Measurements from ENCODE around the gene S100A3.

The S100A3 gene

DNA sequence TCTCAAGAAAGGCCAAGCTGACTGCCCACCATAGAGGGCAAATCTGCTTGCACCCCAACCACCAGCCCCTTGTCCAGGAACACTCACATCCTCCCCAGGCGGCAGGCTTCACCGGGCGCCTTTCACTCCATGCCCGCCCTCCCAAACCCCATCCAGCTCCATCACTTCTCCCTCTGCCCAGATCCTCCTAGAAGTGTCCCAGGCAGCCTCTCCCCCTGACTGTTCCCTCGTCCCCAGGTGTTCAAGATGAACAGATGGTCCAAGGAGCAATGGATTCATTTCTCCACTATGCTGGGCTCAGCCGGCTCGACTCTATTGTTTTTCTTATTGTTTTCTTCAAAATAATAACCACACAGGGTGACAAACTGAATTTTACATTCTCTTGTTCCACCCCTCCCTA lies 35.4 kb downstream of the S100A3 start:
- Histone ChIP-seq H3K9me3 (ENCODE audit: control insufficient read depth in 5 of 5, low read length in 5 of 5) (no peaks in the 10 kb centered on the region), H3K4me1 (ENCODE audit: control insufficient read depth in 5 of 5, insufficient read depth in 5 of 5, low read length in 5 of 5) (peaks cover 0 to 11% (median 0%) of the 10 kb centered on the region in 5 donors), H3K27me3 (ENCODE audit: control insufficient read depth in 5 of 5, insufficient read depth in 4 of 5, low read length in 5 of 5) (no peaks in the 10 kb centered on the region), H3K9ac (ENCODE audit: low read length in 5 of 5) (no peak overlapping the region), H3K36me3 (ENCODE audit: control insufficient read depth in 5 of 5, insufficient read depth in 5 of 5, low read length in 5 of 5) (no peaks in the 10 kb centered on the region), H3K27ac (ENCODE audit: low read depth, low read length) (no peak overlapping the region), H3K4me3 (ENCODE audit: low read depth in 1 of 5, low read length in 5 of 5) (no peak overlapping the region)

DNA sequence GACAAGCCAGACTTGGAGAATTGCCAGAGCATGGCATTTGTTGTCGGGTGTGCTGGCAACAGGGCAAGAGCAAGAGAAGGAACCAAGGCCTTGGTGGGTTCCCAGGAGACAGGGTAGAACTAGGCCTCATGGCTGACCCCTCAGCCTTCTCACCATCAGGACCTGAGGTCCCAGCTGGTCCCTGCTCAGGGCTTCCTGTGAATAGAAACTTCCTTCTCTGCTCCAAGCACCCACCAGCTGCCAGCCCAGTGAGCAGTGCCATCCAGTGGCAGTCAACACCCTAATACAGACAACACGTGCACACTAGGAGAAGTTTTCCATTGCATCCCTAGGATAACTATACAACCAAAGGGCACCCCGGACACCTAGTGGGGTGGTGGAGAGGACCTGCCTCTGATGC lies 36.0 kb downstream of the S100A3 start:
- Histone ChIP-seq H3K36me3 (ENCODE audit: control insufficient read depth in 5 of 5, insufficient read depth in 5 of 5, low read length in 5 of 5) (no peaks in the 10 kb centered on the region), H3K27ac (ENCODE audit: low read depth, low read length) (no peak overlapping the region), H3K4me1 (ENCODE audit: control insufficient read depth in 5 of 5, insufficient read depth in 5 of 5, low read length in 5 of 5) (peaks cover 0 to 11% (median under 1%) of the 10 kb centered on the region in 5 donors), H3K9ac (ENCODE audit: low read length in 5 of 5) (no peak overlapping the region), H3K4me3 (ENCODE audit: low read depth in 1 of 5, low read length in 5 of 5) (no peak overlapping the region), H3K27me3 (ENCODE audit: control insufficient read depth in 5 of 5, insufficient read depth in 4 of 5, low read length in 5 of 5) (no peaks in the 10 kb centered on the region), H3K9me3 (ENCODE audit: control insufficient read depth in 5 of 5, low read length in 5 of 5) (no peaks in the 10 kb centered on the region)

DNA sequence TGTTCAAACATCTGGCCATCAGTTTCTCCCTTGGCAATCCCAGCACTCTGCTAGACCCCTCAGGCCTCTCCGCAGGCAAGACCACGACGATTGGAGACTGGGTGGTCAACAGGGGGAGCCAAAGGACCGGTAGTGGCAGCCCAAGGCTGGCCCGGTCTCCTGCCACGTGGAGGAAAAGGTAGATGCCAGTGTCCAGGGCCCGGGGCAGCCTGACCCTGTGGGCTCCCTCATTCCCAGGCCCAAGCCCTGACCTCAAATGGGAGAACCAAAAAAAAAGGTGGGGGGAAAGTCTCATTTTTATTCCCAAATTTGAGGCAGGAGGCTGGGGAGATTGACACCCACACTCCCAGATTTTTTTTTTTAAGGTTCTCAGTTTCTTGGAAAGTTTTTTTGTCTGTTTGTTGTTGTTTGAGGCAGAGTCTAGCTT lies 38.1 kb downstream of the S100A3 start:
- Histone ChIP-seq H3K27me3 (ENCODE audit: control insufficient read depth in 5 of 5, insufficient read depth in 4 of 5, low read length in 5 of 5) (no peaks in the 10 kb centered on the region), H3K9me3 (ENCODE audit: control insufficient read depth in 5 of 5, low read length in 5 of 5) (no peaks in the 10 kb centered on the region), H3K4me1 (ENCODE audit: control insufficient read depth in 5 of 5, insufficient read depth in 5 of 5, low read length in 5 of 5) (peaks cover 7 to 28% (median 19%) of the 10 kb centered on the region in 5 donors), H3K36me3 (ENCODE audit: control insufficient read depth in 5 of 5, insufficient read depth in 5 of 5, low read length in 5 of 5) (no peaks in the 10 kb centered on the region), H3K4me3 (ENCODE audit: low read depth in 1 of 5, low read length in 5 of 5) (no peak overlapping the region), H3K9ac (ENCODE audit: low read length in 5 of 5) (no peak overlapping the region), H3K27ac (ENCODE audit: low read depth, low read length) (no peak overlapping the region)

DNA sequence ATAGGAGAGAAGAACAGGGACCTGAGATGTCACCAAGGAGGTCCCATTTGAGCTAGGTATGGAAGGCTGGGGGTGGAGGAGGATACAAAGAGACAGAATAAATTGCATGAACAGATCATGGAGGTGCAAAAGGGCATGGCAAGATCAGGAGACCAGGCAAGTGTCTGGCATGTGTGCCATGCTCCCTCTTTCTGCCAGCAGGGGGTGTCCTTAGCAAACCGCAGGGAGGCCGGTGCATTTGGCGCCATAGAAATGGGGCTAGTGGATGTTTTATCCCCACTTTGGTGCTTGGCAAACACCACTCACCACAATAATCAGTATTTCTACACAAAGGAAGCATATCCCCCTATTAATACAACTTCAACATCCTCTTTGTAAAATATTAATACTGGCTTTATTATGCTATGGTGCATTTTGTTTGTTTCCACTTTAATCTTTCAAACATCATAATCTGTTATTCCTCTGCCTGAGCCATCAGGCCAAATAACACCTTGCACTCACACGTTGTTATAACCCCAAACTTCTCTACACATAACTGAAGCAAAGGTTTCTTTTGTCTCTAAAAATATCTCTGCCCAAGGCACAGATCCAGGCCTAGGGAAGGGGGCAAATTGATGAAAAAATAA lies 39.2 kb downstream of the S100A3 start:
- no peak overlapping the region for H3K27ac ChIP-seq (ENCODE audit: low read depth, low read length)
- H3K9me3 ChIP-seq (ENCODE audit: control insufficient read depth in 5 of 5, low read length in 5 of 5): no peaks in the 10 kb centered on the region
- H3K36me3 ChIP-seq (ENCODE audit: control insufficient read depth in 5 of 5, insufficient read depth in 5 of 5, low read length in 5 of 5): no peaks in the 10 kb centered on the region
- H3K27me3 ChIP-seq (ENCODE audit: control insufficient read depth in 5 of 5, insufficient read depth in 4 of 5, low read length in 5 of 5): no peaks in the 10 kb centered on the region
- peaks cover 9 to 26% (median 23%) of the 10 kb centered on the region in 5 donors for H3K4me1 ChIP-seq (ENCODE audit: control insufficient read depth in 5 of 5, insufficient read depth in 5 of 5, low read length in 5 of 5)
- H3K4me3 ChIP-seq (ENCODE audit: low read depth in 1 of 5, low read length in 5 of 5): no peak overlapping the region
- H3K9ac ChIP-seq (ENCODE audit: low read length in 5 of 5): no peak overlapping the region

DNA sequence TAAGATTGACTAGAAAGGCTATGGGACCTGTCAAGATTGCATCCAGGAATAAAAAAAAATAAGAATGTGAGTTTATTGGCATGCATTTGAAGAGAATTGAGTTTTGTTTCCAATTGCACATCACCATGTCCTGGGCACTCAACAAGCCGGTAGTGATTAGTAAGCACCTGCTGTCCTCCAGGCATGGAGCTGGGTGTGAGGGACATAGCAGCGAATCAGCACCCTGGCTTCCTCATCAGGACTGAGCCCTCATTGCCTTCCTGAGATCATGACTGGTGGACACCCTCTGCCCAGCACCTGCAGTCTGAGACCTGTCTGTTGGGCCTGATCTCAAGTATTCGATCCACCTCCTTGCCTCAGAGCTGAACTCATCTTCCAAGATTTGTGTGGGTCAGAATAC lies 40.0 kb downstream of the S100A3 start:
- H3K27me3 ChIP-seq (ENCODE audit: control insufficient read depth in 5 of 5, insufficient read depth in 4 of 5, low read length in 5 of 5): no peaks in the 10 kb centered on the region
- no peak overlapping the region for H3K27ac ChIP-seq (ENCODE audit: low read depth, low read length)
- peaks cover 9 to 26% (median 23%) of the 10 kb centered on the region in 5 donors for H3K4me1 ChIP-seq (ENCODE audit: control insufficient read depth in 5 of 5, insufficient read depth in 5 of 5, low read length in 5 of 5)
- H3K4me3 ChIP-seq (ENCODE audit: low read depth in 1 of 5, low read length in 5 of 5): no peak overlapping the region
- H3K9me3 ChIP-seq (ENCODE audit: control insufficient read depth in 5 of 5, low read length in 5 of 5): no peaks in the 10 kb centered on the region
- no peaks in the 10 kb centered on the region for H3K36me3 ChIP-seq (ENCODE audit: control insufficient read depth in 5 of 5, insufficient read depth in 5 of 5, low read length in 5 of 5)
- H3K9ac ChIP-seq (ENCODE audit: low read length in 5 of 5): no peak overlapping the region

DNA sequence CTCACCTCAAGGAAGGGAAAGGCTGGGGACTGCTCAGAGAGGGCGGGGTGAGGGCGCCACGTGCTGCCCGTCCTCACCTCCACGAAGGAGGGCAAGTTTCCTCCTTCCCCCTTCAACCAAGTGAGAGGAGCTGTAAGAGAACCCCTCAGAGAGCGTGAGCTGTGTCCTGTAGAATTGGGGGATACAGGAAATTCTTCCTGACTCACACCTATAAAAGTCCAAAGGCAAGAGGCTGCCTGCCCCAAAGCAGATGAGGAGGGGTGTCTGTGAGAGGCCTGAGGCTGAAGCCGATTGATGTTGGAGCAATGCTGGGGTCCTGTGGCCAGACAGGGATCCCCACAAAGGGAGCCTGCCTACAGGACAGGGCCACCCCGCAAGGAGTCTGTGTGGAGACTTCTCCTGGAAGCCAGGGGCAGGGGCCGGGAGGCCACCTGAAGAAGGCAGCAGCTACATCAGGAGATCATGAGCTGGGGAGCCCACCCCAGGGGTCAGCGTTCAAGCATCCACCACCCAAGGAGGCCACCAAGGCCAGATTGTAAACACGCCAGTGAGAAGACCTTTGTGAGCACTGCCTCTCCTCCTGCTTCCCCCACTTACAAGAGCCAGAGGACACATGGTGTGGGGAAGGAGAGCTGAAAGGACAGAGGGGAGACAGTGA lies 41.0 kb downstream of the S100A3 start:
- peak overlapping the region; percentile 86 for H3K27ac ChIP-seq (ENCODE audit: low read depth, low read length)
- no peak overlapping the region for H3K4me3 ChIP-seq (ENCODE audit: low read depth in 1 of 5, low read length in 5 of 5)

DNA sequence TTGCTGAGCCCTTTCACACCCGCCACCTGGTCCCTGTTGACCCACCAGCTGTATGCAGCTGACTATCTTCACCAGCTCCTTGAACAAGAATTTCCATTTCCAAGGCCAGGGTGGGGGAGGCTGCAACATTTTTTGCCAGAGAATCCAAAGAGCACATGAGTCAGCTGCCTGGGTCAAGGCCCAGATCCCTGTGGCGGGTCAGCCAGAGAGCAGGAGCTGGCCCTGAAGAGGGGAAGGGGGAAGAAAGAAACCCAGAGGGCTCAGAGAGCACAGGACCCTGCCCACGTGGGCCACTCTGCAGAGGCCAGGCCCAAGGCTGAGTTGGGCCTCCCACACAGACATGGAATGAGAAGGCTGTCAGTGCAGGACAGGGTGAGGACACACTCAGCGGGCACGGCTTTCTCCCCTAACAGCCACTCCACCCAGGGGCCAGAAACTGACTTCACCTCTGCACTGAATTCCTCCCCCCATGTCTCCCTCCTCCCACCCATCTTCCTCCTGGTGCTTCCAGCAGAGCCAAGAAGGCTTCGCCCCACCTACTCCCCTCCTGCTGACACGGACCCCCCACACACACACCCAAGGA lies 42.1 kb downstream of the S100A3 start:
- Histone ChIP-seq H3K27ac (ENCODE audit: low read depth, low read length) (peak overlapping the region; percentile 86), H3K4me3 (ENCODE audit: low read depth in 1 of 5, low read length in 5 of 5) (peak overlapping the region in 1 of 5 donors; percentile 31), H3K9me3 (ENCODE audit: control insufficient read depth in 5 of 5, low read length in 5 of 5) (no peaks in the 10 kb centered on the region), H3K27me3 (ENCODE audit: control insufficient read depth in 5 of 5, insufficient read depth in 4 of 5, low read length in 5 of 5) (no peaks in the 10 kb centered on the region), H3K36me3 (ENCODE audit: control insufficient read depth in 5 of 5, insufficient read depth in 5 of 5, low read length in 5 of 5) (no peaks in the 10 kb centered on the region), H3K9ac (ENCODE audit: low read length in 5 of 5) (peak overlapping the region in 3 of 5 donors; percentile 13 to 68 (median 43)), H3K4me1 (ENCODE audit: control insufficient read depth in 5 of 5, insufficient read depth in 5 of 5, low read length in 5 of 5) (peaks cover 9 to 26% (median 23%) of the 10 kb centered on the region in 5 donors)

More for the DNA sequence above, 41.0 kb downstream of the S100A3 start:
- Histone ChIP-seq H3K9me3 (ENCODE audit: control insufficient read depth in 5 of 5, low read length in 5 of 5) (no peaks in the 10 kb centered on the region), H3K4me1 (ENCODE audit: control insufficient read depth in 5 of 5, insufficient read depth in 5 of 5, low read length in 5 of 5) (peaks cover 9 to 26% (median 23%) of the 10 kb centered on the region in 5 donors), H3K9ac (ENCODE audit: low read length in 5 of 5) (peak overlapping the region in 2 of 5 donors; percentile 43 to 68), H3K27me3 (ENCODE audit: control insufficient read depth in 5 of 5, insufficient read depth in 4 of 5, low read length in 5 of 5) (no peaks in the 10 kb centered on the region), H3K36me3 (ENCODE audit: control insufficient read depth in 5 of 5, insufficient read depth in 5 of 5, low read length in 5 of 5) (no peaks in the 10 kb centered on the region)

DNA sequence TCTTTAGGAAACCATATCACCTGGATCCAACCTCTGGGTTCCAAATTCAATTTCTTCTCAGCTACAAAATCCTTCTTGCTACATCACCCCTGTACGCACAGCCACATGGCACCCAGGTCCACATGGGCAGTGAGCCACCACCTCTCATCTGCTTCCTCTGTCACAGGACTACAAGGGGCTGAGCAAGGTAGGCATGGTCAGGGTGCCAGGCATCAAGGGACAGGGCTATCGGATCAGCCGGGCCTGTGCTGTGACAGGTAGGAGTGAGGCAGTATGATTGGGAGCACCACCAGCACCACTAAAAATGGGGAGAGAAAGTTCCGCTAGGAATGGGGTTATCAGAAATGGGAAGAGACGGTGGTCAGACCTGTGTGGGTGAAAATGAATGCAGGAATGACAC lies 42.7 kb downstream of the S100A3 start:
- Histone ChIP-seq H3K27ac (ENCODE audit: low read depth, low read length) (peak overlapping the region; percentile 86), H3K9ac (ENCODE audit: low read length in 5 of 5) (no peak overlapping the region), H3K9me3 (ENCODE audit: control insufficient read depth in 5 of 5, low read length in 5 of 5) (no peaks in the 10 kb centered on the region), H3K4me3 (ENCODE audit: low read depth in 1 of 5, low read length in 5 of 5) (peak overlapping the region in 2 of 5 donors; percentile 0 to 31), H3K36me3 (ENCODE audit: control insufficient read depth in 5 of 5, insufficient read depth in 5 of 5, low read length in 5 of 5) (no peaks in the 10 kb centered on the region), H3K27me3 (ENCODE audit: control insufficient read depth in 5 of 5, insufficient read depth in 4 of 5, low read length in 5 of 5) (no peaks in the 10 kb centered on the region), H3K4me1 (ENCODE audit: control insufficient read depth in 5 of 5, insufficient read depth in 5 of 5, low read length in 5 of 5) (peaks cover 9 to 26% (median 23%) of the 10 kb centered on the region in 5 donors)

DNA sequence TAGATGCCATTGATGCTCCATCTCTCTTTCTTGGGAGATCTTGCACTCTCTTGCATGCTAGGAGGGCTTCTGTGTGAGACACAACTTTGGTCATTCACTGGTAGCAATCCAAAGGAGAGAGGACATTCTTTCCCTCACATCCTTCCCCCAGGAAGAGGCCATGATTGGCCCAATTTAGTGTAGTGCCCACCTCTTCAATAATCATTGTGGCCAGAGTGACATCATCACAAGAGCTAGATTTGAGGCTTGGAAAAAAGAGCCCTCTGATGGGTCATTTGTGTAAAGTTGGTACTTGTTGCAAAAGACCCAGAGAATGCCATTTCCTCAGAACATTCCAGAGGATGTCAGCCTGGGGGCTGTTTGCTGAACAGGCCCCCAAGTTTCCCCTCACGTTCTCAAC lies 43.5 kb downstream of the S100A3 start:
- H3K36me3 ChIP-seq (ENCODE audit: control insufficient read depth in 5 of 5, insufficient read depth in 5 of 5, low read length in 5 of 5): no peaks in the 10 kb centered on the region
- peaks cover 9 to 26% (median 23%) of the 10 kb centered on the region in 5 donors for H3K4me1 ChIP-seq (ENCODE audit: control insufficient read depth in 5 of 5, insufficient read depth in 5 of 5, low read length in 5 of 5)
- no peaks in the 10 kb centered on the region for H3K9me3 ChIP-seq (ENCODE audit: control insufficient read depth in 5 of 5, low read length in 5 of 5)
- no peak overlapping the region for H3K4me3 ChIP-seq (ENCODE audit: low read depth in 1 of 5, low read length in 5 of 5)
- no peak overlapping the region for H3K27ac ChIP-seq (ENCODE audit: low read depth, low read length)
- H3K9ac ChIP-seq (ENCODE audit: low read length in 5 of 5): no peak overlapping the region
- no peaks in the 10 kb centered on the region for H3K27me3 ChIP-seq (ENCODE audit: control insufficient read depth in 5 of 5, insufficient read depth in 4 of 5, low read length in 5 of 5)

DNA sequence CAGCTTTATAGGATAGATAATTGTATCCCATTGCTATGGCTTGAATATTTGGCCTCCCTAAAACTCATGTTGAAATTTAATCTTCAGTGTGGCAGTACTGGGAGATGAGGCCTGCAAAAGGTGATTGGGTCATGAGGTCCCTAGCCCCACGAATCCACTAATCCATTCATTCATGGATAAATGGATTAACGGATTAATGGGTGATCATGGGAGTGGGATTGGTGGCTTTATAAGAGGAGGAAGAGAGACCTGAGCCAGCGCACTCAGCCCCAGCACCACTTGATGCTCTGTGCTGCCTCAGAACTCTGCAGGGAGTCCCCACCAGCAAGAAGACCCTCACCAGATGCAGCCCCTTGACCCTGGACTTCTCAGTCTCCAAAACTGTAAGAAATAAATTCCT lies 45.3 kb downstream of the S100A3 start:
- no peaks in the 10 kb centered on the region for H3K9me3 ChIP-seq (ENCODE audit: control insufficient read depth in 5 of 5, low read length in 5 of 5)
- no peak overlapping the region for H3K4me3 ChIP-seq (ENCODE audit: low read depth in 1 of 5, low read length in 5 of 5)
- H3K36me3 ChIP-seq (ENCODE audit: control insufficient read depth in 5 of 5, insufficient read depth in 5 of 5, low read length in 5 of 5): no peaks in the 10 kb centered on the region
- H3K9ac ChIP-seq (ENCODE audit: low read length in 5 of 5): no peak overlapping the region
- H3K4me1 ChIP-seq (ENCODE audit: control insufficient read depth in 5 of 5, insufficient read depth in 5 of 5, low read length in 5 of 5): peaks cover 9 to 26% (median 23%) of the 10 kb centered on the region in 5 donors
- H3K27ac ChIP-seq (ENCODE audit: low read depth, low read length): no peak overlapping the region
- H3K27me3 ChIP-seq (ENCODE audit: control insufficient read depth in 5 of 5, insufficient read depth in 4 of 5, low read length in 5 of 5): no peaks in the 10 kb centered on the region

Measured in subcutaneous abdominal adipose tissue (tissue), 5 donors.